ENCODE results near the gene CLTB. TPM values are rescaled to one million over a fixed set of nuclear protein-coding genes. Genes with fewer than 3 reads are reported as not detected.

Gene CLTB
- total RNA-seq, 1 donor from 2014 or later = 95.1 TPM

- Mint-ChIP-seq H3K27ac (ENCODE audit: unreplicated experiment) (peak within 1 kb of the TSS; percentile 90), H3K36me3 (ENCODE audit: unreplicated experiment) (peaks cover 9% of the 10 kb centered on the region), H3K4me1 (ENCODE audit: unreplicated experiment) (peaks cover 20% of the 10 kb centered on the region), H3K27me3 (ENCODE audit: unreplicated experiment) (no peaks in the 10 kb centered on the region), H3K9me3 (ENCODE audit: unreplicated experiment) (no peaks in the 10 kb centered on the region), H3K4me3 (ENCODE audit: unreplicated experiment) (peak within 1 kb of the TSS; percentile 98)
- TF ChIP-seq CTCF (IDR thresholded peaks at IDR 0.05) = peak; percentile 37
- peak; percentile 96 for DNase-seq (ENCODE audit: extremely low spot score, unreplicated experiment)
These were observed 54.7 kb downstream of the CLTB start, which contains the start of gene KIAA1191 for GRCh38 chr5:176361437-176362232. KIAA1191 (minus strand) TSS chr5:176361764; CDS start chr5:176359508, 2,256 bp downstream.

GRCh38 chr5:176360894-176361436 is 55.4 kb downstream of the CLTB start:
- H3K4me1 Mint-ChIP-seq (ENCODE audit: unreplicated experiment) = peaks cover 17% of the 10 kb centered on the region
- H3K27me3 Mint-ChIP-seq (ENCODE audit: unreplicated experiment) = no peaks in the 10 kb centered on the region
- no peaks in the 10 kb centered on the region for H3K9me3 Mint-ChIP-seq (ENCODE audit: unreplicated experiment)
- peak overlapping the region; percentile 98 for H3K4me3 Mint-ChIP-seq (ENCODE audit: unreplicated experiment)
- peaks cover 9% of the 10 kb centered on the region for H3K36me3 Mint-ChIP-seq (ENCODE audit: unreplicated experiment)
- peak overlapping the region; percentile 90 for H3K27ac Mint-ChIP-seq (ENCODE audit: unreplicated experiment)
- TF ChIP-seq CTCF (IDR thresholded peaks at IDR 0.05) = no peak
- no peak for DNase-seq (ENCODE audit: extremely low spot score, unreplicated experiment)

- peaks cover 14% of the 10 kb centered on the region for H3K4me1 Mint-ChIP-seq (ENCODE audit: unreplicated experiment)
- H3K27ac Mint-ChIP-seq (ENCODE audit: unreplicated experiment) = no peak overlapping the region
- peak overlapping the region; percentile 50 for H3K4me3 Mint-ChIP-seq (ENCODE audit: unreplicated experiment)
- no peaks in the 10 kb centered on the region for H3K9me3 Mint-ChIP-seq (ENCODE audit: unreplicated experiment)
- no peaks in the 10 kb centered on the region for H3K27me3 Mint-ChIP-seq (ENCODE audit: unreplicated experiment)
- no peak for DNase-seq (ENCODE audit: extremely low spot score, unreplicated experiment)
- H3K36me3 Mint-ChIP-seq (ENCODE audit: unreplicated experiment) = peaks cover 13% of the 10 kb centered on the region
- no peak for TF ChIP-seq CTCF (IDR thresholded peaks at IDR 0.05)
These were observed 56.7 kb downstream of the CLTB start for GRCh38 chr5:176359658-176360057.

- Mint-ChIP-seq H3K4me3 (ENCODE audit: unreplicated experiment) (no peak overlapping the region), H3K27ac (ENCODE audit: unreplicated experiment) (no peak overlapping the region), H3K9me3 (ENCODE audit: unreplicated experiment) (no peaks in the 10 kb centered on the region), H3K27me3 (ENCODE audit: unreplicated experiment) (no peaks in the 10 kb centered on the region), H3K4me1 (ENCODE audit: unreplicated experiment) (peaks cover 11% of the 10 kb centered on the region), H3K36me3 (ENCODE audit: unreplicated experiment) (peaks cover 39% of the 10 kb centered on the region)
- DNase-seq (ENCODE audit: extremely low spot score, unreplicated experiment) = no peak
- TF ChIP-seq CTCF (IDR thresholded peaks at IDR 0.05) = no peak
These were observed 60.2 kb downstream of the CLTB start for GRCh38 chr5:176356179-176356566.

GRCh38 chr5:176355400-176356178 is 60.8 kb downstream of the CLTB start:
- no peak for DNase-seq (ENCODE audit: extremely low spot score, unreplicated experiment)
- no peak for TF ChIP-seq CTCF (IDR thresholded peaks at IDR 0.05)
- Mint-ChIP-seq H3K27ac (ENCODE audit: unreplicated experiment) (no peak overlapping the region), H3K4me1 (ENCODE audit: unreplicated experiment) (peaks cover 11% of the 10 kb centered on the region), H3K9me3 (ENCODE audit: unreplicated experiment) (no peaks in the 10 kb centered on the region), H3K27me3 (ENCODE audit: unreplicated experiment) (no peaks in the 10 kb centered on the region), H3K36me3 (ENCODE audit: unreplicated experiment) (peaks cover 42% of the 10 kb centered on the region), H3K4me3 (ENCODE audit: unreplicated experiment) (no peak overlapping the region)

Data from osteocyte (in vitro differentiated cells).